Measurements from ENCODE around the gene ZNF428. TPM values are rescaled to one million over a fixed set of nuclear protein-coding genes. Genes with fewer than 3 reads are reported as not detected.
"Not testable (repeated sequence)": the region's sequence is repeated elsewhere in the genome, so short reads cannot be mapped to it uniquely, and the experiment has no call there.

Gene ZNF428
- total and polyA plus RNA-seq, 2 donors (not counting 1 experiment from before 2014, with no cell fraction given) = 17.2 to 43.9 TPM

GRCh38 chr19:43591904-43592772 is 27.3 kb downstream of the ZNF428 start:
- Histone ChIP-seq H3K27me3 (ENCODE audit: control insufficient read depth, insufficient read depth, low read length) (no peaks in the 10 kb centered on the region), H3K9me3 (ENCODE audit: control insufficient read depth, insufficient read depth, low read depth, low read length) (no peaks in the 10 kb centered on the region), H3K4me1 (ENCODE audit: control insufficient read depth, extremely low read depth, insufficient read depth, low read length) (peaks cover 2% of the 10 kb centered on the region), H4K20me1 (ENCODE audit: control insufficient read depth, extremely low read depth, insufficient read depth, low read length) (no peaks in the 10 kb centered on the region), H3K4me2 (ENCODE audit: extremely low read depth, insufficient read depth, low read length) (no peak overlapping the region), H3K4me3 (replicated peaks in 1 of 4; ENCODE audit: control extremely low read depth in 1 of 4, insufficient read depth in 1 of 4, low read depth in 3 of 4, low read length in 4 of 4) (no peak overlapping the region), H3K27ac (ENCODE audit: insufficient read depth, low read length) (no peak overlapping the region), H3K9ac (ENCODE audit: insufficient read depth, low read length) (no peak overlapping the region), H2AFZ (ENCODE audit: low read length) (no peak overlapping the region), H3K79me2 (ENCODE audit: control insufficient read depth, insufficient read depth, low read length) (peaks cover 26% of the 10 kb centered on the region), H3K36me3 (ENCODE audit: control insufficient read depth, insufficient read depth, low read length) (peaks cover 17% of the 10 kb centered on the region)
- TF ChIP-seq CTCF (conservative IDR thresholded peaks at IDR 0.05 in 1 of 2, IDR thresholded peaks at IDR 0.05 in 1 of 2; ENCODE audit: low read depth in 1 of 2, low read length in 2 of 2) = no peak
- TF ChIP-seq EZH2 (IDR thresholded peaks at IDR 0.05; ENCODE audit: low read length, missing control alignments) = no peak
- DNase-seq (ENCODE audit: low read depth in 2 of 2) = no peak

GRCh38 chr19:43589678-43590077 is 29.8 kb downstream of the ZNF428 start:
- H3K79me2 ChIP-seq (ENCODE audit: control insufficient read depth, insufficient read depth, low read length) = peaks cover 15% of the 10 kb centered on the region
- DNase-seq (ENCODE audit: low read depth in 2 of 2) = no peak
- H3K27me3 ChIP-seq (ENCODE audit: control insufficient read depth, insufficient read depth, low read length) = no peaks in the 10 kb centered on the region
- no peaks in the 10 kb centered on the region for H3K9me3 ChIP-seq (ENCODE audit: control insufficient read depth, insufficient read depth, low read depth, low read length)
- H3K27ac ChIP-seq (ENCODE audit: insufficient read depth, low read length) = no peak overlapping the region
- H3K36me3 ChIP-seq (ENCODE audit: control insufficient read depth, insufficient read depth, low read length) = peaks cover 17% of the 10 kb centered on the region
- TF ChIP-seq CTCF (conservative IDR thresholded peaks at IDR 0.05 in 1 of 2, IDR thresholded peaks at IDR 0.05 in 1 of 2; ENCODE audit: low read depth in 1 of 2, low read length in 2 of 2) (no peak), EZH2 (IDR thresholded peaks at IDR 0.05; ENCODE audit: low read length, missing control alignments) (no peak)
- no peak overlapping the region for H3K4me3 ChIP-seq (replicated peaks in 1 of 4; ENCODE audit: control extremely low read depth in 1 of 4, insufficient read depth in 1 of 4, low read depth in 3 of 4, low read length in 4 of 4)
- no peaks in the 10 kb centered on the region for H4K20me1 ChIP-seq (ENCODE audit: control insufficient read depth, extremely low read depth, insufficient read depth, low read length)
- peaks cover 2% of the 10 kb centered on the region for H3K4me1 ChIP-seq (ENCODE audit: control insufficient read depth, extremely low read depth, insufficient read depth, low read length)
- H2AFZ ChIP-seq (ENCODE audit: low read length) = no peak overlapping the region
- H3K4me2 ChIP-seq (ENCODE audit: extremely low read depth, insufficient read depth, low read length) = no peak overlapping the region
- H3K9ac ChIP-seq (ENCODE audit: insufficient read depth, low read length) = no peak overlapping the region

GRCh38 chr19:43589277-43589676 is 30.2 kb downstream of the ZNF428 start:
- peaks cover 12% of the 10 kb centered on the region for H3K79me2 ChIP-seq (ENCODE audit: control insufficient read depth, insufficient read depth, low read length)

GRCh38 chr19:43587029-43587428 is 32.4 kb downstream of the ZNF428 start:
- not testable (repeated sequence) for H3K36me3 ChIP-seq (ENCODE audit: control insufficient read depth, insufficient read depth, low read length); H4K20me1 ChIP-seq (ENCODE audit: control insufficient read depth, extremely low read depth, insufficient read depth, low read length); H3K9me3 ChIP-seq (ENCODE audit: control insufficient read depth, insufficient read depth, low read depth, low read length); H3K79me2 ChIP-seq (ENCODE audit: control insufficient read depth, insufficient read depth, low read length); H3K27ac ChIP-seq (ENCODE audit: insufficient read depth, low read length); H3K4me2 ChIP-seq (ENCODE audit: extremely low read depth, insufficient read depth, low read length); H2AFZ ChIP-seq (ENCODE audit: low read length); DNase-seq (ENCODE audit: low read depth in 2 of 2); H3K9ac ChIP-seq (ENCODE audit: insufficient read depth, low read length); H3K27me3 ChIP-seq (ENCODE audit: control insufficient read depth, insufficient read depth, low read length); H3K4me3 ChIP-seq (replicated peaks in 1 of 4; ENCODE audit: control extremely low read depth in 1 of 4, insufficient read depth in 1 of 4, low read depth in 3 of 4, low read length in 4 of 4); H3K4me1 ChIP-seq (ENCODE audit: control insufficient read depth, extremely low read depth, insufficient read depth, low read length)

More at GRCh38 chr19:43589277-43589676, 30.2 kb downstream of the ZNF428 start:
- TF ChIP-seq CTCF (conservative IDR thresholded peaks at IDR 0.05 in 1 of 2, IDR thresholded peaks at IDR 0.05 in 1 of 2; ENCODE audit: low read depth in 1 of 2, low read length in 2 of 2) = no peak
- H3K9ac ChIP-seq (ENCODE audit: insufficient read depth, low read length) = no peak overlapping the region
- DNase-seq (ENCODE audit: low read depth in 2 of 2) = no peak
- no peaks in the 10 kb centered on the region for H3K9me3 ChIP-seq (ENCODE audit: control insufficient read depth, insufficient read depth, low read depth, low read length)
- H3K4me2 ChIP-seq (ENCODE audit: extremely low read depth, insufficient read depth, low read length) = no peak overlapping the region
- H2AFZ ChIP-seq (ENCODE audit: low read length) = no peak overlapping the region
- peaks cover 17% of the 10 kb centered on the region for H3K36me3 ChIP-seq (ENCODE audit: control insufficient read depth, insufficient read depth, low read length)
- H3K4me1 ChIP-seq (ENCODE audit: control insufficient read depth, extremely low read depth, insufficient read depth, low read length) = peaks cover 2% of the 10 kb centered on the region
- H3K4me3 ChIP-seq (replicated peaks in 1 of 4; ENCODE audit: control extremely low read depth in 1 of 4, insufficient read depth in 1 of 4, low read depth in 3 of 4, low read length in 4 of 4) = no peak overlapping the region
- no peak overlapping the region for H3K27ac ChIP-seq (ENCODE audit: insufficient read depth, low read length)
- H3K27me3 ChIP-seq (ENCODE audit: control insufficient read depth, insufficient read depth, low read length) = no peaks in the 10 kb centered on the region
- H4K20me1 ChIP-seq (ENCODE audit: control insufficient read depth, extremely low read depth, insufficient read depth, low read length) = no peaks in the 10 kb centered on the region
